Left ventricle myocardium inferior (tissue), 1 donor: ENCODE results near the gene FBLN2. TPM values are rescaled to one million over a fixed set of nuclear protein-coding genes. Genes with fewer than 3 reads are reported as not detected.
A peak's percentile ranks its signal among the peaks of the same experiment; 100 is the strongest.

Source experiments
- DNase-seq: peaks from one replicate; pipeline ENCODE4 v3.0.0-alpha.2; 2020
- H3K27ac ChIP-seq: fragments of 200-600 bp; replicated peaks from 2 replicates; pipeline ENCODE4 v1.8.0; 2021
- H3K27me3 ChIP-seq: fragments of 200-600 bp; 2 replicates; pipeline ENCODE4 v1.8.0; 2021; ENCODE audit warnings: low read depth
- H3K36me3 ChIP-seq: fragments of 200-600 bp; 2 replicates; pipeline ENCODE4 v1.8.0; 2021
- H3K4me1 ChIP-seq: fragments of 200-600 bp; 2 replicates; pipeline ENCODE4 v1.8.0; 2021
- H3K4me3 ChIP-seq: fragments of 200-600 bp; 2 replicates; pipeline ENCODE4 v1.8.0; 2021; ENCODE audit warnings: mild to moderate bottlenecking, moderate library complexity
- H3K9me3 ChIP-seq: fragments of 200-600 bp; replicated peaks from 2 replicates; pipeline ENCODE4 v1.8.0; 2021
- intact Hi-C: fragments of 100-400 bp; cut with micrococcal nuclease; formaldehyde crosslinking; loops from one replicate; pipeline ENCODE4 v1.11.0; 2022
- total RNA-seq: library from RNA; stranded (reverse); fragmentation: NEBNext Ultra II Directional; extraction: Animal tissue kit (Norgen Biotek cat#: 25700); gene quantifications from one replicate; pipeline ENCODE4 v1.2.1, GENCODE V29; 2021
- TF ChIP-seq, protein P1 (sequence below): fragments of 200-600 bp; IDR thresholded peaks from 2 replicates; pipeline ENCODE4 v1.8.0; 2021; ENCODE audit warnings: antibody characterized with exemption, mild to moderate bottlenecking, borderline replicate concordance
- donor health status: DM: no; HTN: yes; CAD: no; lungs with severe emphysema.

The FBLN2 gene
- total RNA-seq, 1 donor from 2014 or later: 56.7 TPM

DNA sequence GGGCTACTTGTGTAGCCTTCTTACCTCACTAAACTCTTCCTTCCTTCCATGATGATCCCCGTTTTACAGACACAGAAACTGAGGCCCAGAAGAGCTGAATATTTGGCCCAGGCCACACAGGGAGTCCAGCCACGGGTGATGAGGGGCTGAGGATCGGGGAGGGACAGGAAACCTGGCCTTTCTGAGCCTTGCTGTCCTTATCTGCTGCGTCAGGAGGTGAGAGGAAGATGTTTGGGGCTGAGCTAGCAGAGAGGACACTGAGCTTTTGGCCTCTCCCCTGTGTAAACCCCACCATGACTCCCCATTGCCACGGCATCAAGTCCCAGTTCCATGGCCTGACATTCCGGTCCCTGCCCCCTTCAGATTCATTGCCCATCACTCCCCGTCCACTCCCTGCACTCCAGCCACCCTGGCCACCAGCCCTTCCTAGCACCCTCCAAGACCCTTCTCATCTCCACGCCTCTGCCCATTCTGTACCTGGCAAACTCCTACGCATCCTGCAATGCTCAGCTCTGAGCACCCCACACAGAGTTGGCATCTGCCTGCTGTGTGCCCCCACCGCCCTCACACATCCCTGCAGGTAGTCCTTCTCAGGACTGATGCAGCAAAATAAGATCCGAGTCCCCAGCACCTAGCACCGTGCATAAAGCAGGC is 103.0 kb downstream of the FBLN2 start:
- TF ChIP-seq, protein P1, sequence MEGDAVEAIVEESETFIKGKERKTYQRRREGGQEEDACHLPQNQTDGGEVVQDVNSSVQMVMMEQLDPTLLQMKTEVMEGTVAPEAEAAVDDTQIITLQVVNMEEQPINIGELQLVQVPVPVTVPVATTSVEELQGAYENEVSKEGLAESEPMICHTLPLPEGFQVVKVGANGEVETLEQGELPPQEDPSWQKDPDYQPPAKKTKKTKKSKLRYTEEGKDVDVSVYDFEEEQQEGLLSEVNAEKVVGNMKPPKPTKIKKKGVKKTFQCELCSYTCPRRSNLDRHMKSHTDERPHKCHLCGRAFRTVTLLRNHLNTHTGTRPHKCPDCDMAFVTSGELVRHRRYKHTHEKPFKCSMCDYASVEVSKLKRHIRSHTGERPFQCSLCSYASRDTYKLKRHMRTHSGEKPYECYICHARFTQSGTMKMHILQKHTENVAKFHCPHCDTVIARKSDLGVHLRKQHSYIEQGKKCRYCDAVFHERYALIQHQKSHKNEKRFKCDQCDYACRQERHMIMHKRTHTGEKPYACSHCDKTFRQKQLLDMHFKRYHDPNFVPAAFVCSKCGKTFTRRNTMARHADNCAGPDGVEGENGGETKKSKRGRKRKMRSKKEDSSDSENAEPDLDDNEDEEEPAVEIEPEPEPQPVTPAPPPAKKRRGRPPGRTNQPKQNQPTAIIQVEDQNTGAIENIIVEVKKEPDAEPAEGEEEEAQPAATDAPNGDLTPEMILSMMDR: no peak
- intact Hi-C loops: no loop called here
- Histone ChIP-seq H3K9me3 (no peaks in the 10 kb centered on the region), H3K36me3 (no peaks in the 10 kb centered on the region), H3K4me1 (peaks cover 24% of the 10 kb centered on the region), H3K27me3 (peaks cover 58% of the 10 kb centered on the region), H3K27ac (no peak overlapping the region), H3K4me3 (no peak overlapping the region)
- no peak for DNase-seq

DNA sequence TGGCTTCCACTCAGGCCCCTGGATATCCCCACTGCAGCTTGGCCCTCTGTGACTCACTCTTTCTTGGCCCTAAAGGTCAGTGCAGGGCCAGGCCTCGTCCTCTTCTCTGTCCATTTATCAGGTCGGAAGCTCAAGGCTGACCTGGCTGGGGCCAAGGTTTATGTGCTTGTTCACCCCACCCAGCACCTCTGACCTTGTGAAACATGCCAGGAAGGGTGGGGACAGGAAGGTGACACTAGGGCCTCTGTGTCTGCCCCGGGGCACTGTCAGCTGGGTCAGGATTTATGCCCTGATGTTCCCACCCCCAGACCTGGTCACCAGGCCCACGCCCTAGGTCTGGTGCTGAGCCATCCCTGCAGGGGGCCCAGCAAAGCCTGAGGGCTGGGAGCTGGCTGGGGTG is 103.8 kb downstream of the FBLN2 start:
- intact Hi-C loops: no loop called here

DNA sequence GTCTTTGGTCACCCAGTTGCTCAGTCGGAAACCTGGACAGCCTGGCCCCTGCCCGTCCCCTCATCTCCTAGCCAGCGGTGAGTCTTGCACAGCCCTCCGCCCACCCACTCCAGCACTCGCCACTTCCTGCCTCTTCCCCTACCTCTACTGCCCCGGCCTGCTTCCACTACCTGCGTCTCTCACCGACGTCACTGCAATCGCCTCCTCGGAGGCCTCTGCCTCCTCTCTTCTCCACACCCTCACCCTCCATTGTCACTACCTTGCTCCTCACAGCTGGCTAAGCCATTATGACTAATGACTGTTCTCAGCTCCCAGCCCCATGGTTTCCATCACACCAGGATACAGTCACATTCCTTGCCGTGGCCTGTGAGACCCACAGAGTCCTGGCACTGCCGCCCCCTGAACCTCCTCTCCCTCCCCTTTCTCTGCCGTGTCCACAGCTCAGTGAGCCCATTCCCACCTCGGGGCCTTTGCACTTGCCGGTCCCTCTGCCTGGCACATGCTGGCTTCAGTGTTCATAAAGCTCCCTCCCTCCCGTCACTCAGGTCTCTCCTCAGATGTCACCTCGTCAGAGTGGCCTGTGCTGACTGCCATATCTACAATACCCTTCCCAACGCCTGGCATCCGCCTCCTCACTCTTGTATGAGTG is 104.8 kb downstream of the FBLN2 start:
- H3K4me3 ChIP-seq: no peak overlapping the region
- peaks cover 62% of the 10 kb centered on the region for H3K27me3 ChIP-seq
- H3K27ac ChIP-seq: no peak overlapping the region
- H3K9me3 ChIP-seq: no peaks in the 10 kb centered on the region
- TF ChIP-seq, protein P1: no peak
- peaks cover 16% of the 10 kb centered on the region for H3K4me1 ChIP-seq
- no peak for DNase-seq
- no peaks in the 10 kb centered on the region for H3K36me3 ChIP-seq
- intact Hi-C loops: no loop called here

More for the DNA sequence above, 103.8 kb downstream of the FBLN2 start:
- H3K27ac ChIP-seq: no peak overlapping the region
- H3K4me1 ChIP-seq: peaks cover 21% of the 10 kb centered on the region
- TF ChIP-seq, protein P1: no peak
- peaks cover 57% of the 10 kb centered on the region for H3K27me3 ChIP-seq
- no peaks in the 10 kb centered on the region for H3K36me3 ChIP-seq
- H3K9me3 ChIP-seq: no peaks in the 10 kb centered on the region
- no peak for DNase-seq
- no peak overlapping the region for H3K4me3 ChIP-seq

DNA sequence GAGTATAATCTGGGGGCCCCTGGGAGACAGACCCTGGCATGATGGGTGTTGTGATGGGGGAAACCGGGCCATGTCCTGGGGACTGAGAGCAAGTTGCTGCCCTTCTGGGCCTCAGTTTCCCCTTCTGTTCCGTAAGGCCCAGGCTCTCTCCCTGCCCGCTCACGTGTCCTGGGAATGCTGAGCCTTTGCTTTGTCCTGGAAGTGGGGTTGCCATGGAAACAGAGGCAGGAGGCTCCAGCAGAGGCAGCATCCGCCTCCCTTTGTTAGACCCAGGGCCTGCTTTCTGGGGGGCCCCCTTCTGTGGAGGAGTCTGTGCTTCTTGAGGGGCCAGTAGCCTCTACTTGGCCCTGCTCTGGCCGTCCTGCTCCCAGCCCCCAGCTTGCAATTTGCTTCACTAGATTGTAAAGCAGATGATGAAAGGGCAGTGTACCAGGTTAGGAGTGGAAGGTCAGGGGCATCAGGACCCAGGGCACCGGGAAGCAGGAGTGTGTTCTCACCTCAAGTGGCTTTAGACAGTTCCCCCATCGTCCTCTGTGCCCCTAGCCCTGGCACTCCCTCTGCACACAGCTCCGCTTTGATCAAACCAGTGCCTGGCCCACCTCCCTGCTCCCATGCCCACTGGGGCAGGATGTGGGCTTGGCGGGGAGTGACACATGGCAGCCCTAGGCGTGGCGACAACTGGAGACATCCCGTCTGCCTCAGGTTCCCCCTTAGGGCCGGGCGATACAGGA is 105.6 kb downstream of the FBLN2 start:
- TF ChIP-seq, protein P1: no peak
- no peaks in the 10 kb centered on the region for H3K36me3 ChIP-seq
- H3K27me3 ChIP-seq: peaks cover 70% of the 10 kb centered on the region
- H3K27ac ChIP-seq: no peak overlapping the region
- no peaks in the 10 kb centered on the region for H3K9me3 ChIP-seq
- H3K4me3 ChIP-seq: peak overlapping the region; percentile 57
- no peak for DNase-seq
- peaks cover 16% of the 10 kb centered on the region for H3K4me1 ChIP-seq
- intact Hi-C loops: no loop called here

DNA sequence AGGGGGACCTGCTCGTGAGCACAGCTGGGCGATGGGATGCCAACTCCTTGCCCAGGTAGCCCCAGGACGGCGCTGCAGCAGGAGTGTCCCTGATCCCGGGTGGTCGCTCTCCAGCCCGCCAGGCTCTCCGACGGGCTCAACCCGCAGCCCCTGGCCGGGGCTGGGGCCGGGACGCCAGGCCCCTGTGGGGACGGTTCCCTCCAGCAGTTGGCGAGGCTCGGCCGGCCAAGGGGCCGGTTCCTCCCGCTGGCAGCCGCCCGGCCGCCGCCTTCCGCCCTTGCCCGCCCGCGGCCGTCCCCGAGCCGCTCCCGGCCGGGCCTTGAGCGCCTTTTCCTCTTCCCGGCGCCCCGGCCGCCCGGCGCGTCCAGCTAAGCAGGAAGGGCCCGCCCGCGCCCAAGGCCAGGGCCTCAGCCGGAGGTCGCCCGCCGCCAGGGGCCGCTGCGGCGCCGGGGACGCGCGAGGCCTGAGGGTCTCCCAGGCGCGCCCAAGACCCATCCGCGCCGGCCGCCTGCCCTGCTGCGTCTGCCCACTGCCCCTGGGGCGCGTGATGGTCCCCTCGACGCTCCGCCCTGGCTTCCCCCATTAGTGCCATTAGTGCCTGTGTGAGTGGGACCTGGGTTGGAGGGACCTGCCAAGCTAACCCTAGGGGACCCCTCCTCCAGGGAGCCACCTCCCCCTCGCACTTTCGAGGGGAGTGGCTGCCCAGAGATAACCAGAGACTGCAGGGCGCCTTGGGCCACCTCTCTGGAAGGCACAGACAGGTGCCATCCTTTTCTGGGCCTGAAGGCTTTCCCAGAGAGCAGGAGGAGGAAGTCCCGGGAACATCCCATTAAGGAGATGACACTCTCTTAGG is 106.4 kb downstream of the FBLN2 start:
- intact Hi-C loops: no loop called here
- Histone ChIP-seq H3K4me3 (peak overlapping the region; percentile 57), H3K27ac (no peak overlapping the region), H3K36me3 (no peaks in the 10 kb centered on the region), H3K27me3 (peaks cover 78% of the 10 kb centered on the region), H3K9me3 (no peaks in the 10 kb centered on the region), H3K4me1 (peaks cover 15% of the 10 kb centered on the region)
- DNase-seq: peak; percentile 45
- TF ChIP-seq, protein P1: peak; percentile 75
